Prostate gland (tissue), 2 donors: ENCODE measurements around the gene PDLIM3.

Source experiments
- POLR2A ChIP-seq: fragments of 450-650 bp; IDR thresholded peaks from one replicate; pipeline ENCODE4 v1.6.1; 2016; ENCODE audit warnings: antibody characterized with exemption, mild to moderate bottlenecking
- TF ChIP-seq, protein P1 (sequence below), 4 experiments: fragments of 200-600 bp in 2 of 4; fragments of 450-650 bp in 2 of 4; sonication (generic) in 2 of 4; IDR thresholded peaks; 1 replicate in 3 of 4; 2 replicates in 1 of 4; pipeline ENCODE4 v1.5.1; 2016 to 2019; ENCODE audit warnings: antibody characterized with exemption in 4 of 4, mild to moderate bottlenecking in 2 of 4, moderate library complexity in 2 of 4

DNA sequence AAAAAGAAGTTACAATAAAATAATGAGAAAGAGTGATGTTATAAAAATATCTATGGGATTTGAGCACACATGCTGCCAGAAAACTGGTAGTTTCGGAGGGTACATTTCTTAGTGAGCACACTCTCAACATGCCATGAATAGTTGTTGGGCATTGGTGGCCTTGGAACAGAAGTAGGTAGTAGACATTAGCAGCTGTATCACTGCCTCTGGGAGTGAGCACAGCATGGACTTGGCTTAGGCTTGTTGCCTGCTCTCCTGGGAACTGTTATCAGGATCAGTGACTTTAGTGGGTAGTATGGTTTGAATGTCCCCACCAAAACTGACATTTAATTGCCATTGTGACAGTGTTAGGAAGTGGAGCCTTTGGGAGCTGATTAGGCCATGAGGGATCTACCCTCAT lies 13.3 kb upstream of the PDLIM3 start:
- TF ChIP-seq POLR2A, result no peak
- TF ChIP-seq, protein P1, sequence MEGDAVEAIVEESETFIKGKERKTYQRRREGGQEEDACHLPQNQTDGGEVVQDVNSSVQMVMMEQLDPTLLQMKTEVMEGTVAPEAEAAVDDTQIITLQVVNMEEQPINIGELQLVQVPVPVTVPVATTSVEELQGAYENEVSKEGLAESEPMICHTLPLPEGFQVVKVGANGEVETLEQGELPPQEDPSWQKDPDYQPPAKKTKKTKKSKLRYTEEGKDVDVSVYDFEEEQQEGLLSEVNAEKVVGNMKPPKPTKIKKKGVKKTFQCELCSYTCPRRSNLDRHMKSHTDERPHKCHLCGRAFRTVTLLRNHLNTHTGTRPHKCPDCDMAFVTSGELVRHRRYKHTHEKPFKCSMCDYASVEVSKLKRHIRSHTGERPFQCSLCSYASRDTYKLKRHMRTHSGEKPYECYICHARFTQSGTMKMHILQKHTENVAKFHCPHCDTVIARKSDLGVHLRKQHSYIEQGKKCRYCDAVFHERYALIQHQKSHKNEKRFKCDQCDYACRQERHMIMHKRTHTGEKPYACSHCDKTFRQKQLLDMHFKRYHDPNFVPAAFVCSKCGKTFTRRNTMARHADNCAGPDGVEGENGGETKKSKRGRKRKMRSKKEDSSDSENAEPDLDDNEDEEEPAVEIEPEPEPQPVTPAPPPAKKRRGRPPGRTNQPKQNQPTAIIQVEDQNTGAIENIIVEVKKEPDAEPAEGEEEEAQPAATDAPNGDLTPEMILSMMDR (IDR thresholded peaks at IDR 0.05), result no peak
